Aortic smooth muscle cell (primary cell): ENCODE measurements around the gene NBPF26. TPM values are rescaled to one million over a fixed set of nuclear protein-coding genes. Genes with fewer than 3 reads are reported as not detected.

ENCODE experiments used
- total RNA-seq: library from RNA; depleted of rRNA; stranded (reverse); fragments of >200 nt; gene quantifications from 2 replicates; pipeline ENCODE4 v1.2.3, GENCODE V29; 2014

NBPF26 gene
- total RNA-seq = 11.5 and 33.3 TPM in 2 replicates

DNA sequence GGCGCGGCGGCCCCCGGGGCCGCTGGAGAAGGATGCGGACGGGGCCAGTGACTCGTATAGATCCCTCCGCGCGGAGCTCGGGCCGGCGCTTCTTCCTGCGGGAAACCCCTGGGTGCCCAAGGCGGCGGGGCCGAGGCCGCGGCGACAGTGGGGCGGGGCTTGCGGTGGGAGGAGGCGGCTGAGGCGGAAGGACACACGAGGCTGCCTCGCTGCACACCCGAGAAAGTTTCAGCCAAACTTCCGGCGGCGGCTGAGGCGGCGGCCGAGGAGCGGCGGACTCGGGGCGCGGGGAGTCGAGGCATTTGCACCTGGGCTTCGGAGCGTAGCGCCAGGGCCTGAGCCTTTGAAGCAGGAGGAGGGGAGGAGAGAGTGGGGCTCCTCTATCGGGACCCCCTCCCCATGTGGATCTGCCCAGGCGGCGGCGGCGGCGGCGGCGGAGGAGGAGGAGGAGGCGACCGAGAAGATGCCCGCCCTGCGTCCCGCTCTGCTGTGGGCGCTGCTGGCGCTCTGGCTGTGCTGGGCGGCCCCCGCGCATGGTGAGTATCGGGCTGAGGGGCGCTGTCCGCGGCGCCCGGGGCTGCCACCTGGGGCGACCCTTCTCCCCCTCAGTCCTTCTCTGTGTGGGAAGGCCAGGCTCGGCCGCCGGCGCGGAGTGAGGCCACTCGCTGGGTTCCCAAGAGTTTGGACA is at the start of gene NBPF26:
Gene NBPF26 (plus strand): TSS at position 231 of the 688 bp plus-strand sequence.

Other genes with a start within 250 kb of the NBPF26 start
- not detected in 2 replicates for gene PPIAL4A, start 165.8 kb downstream of the NBPF26 start, total RNA-seq